Skeletal muscle tissue (tissue), 4 donors: ENCODE measurements around the gene PCDHGB7. TPM values are rescaled to one million over a fixed set of nuclear protein-coding genes. Genes with fewer than 3 reads are reported as not detected.
"Not testable (repeated sequence)": the region's sequence is repeated elsewhere in the genome, so short reads cannot be mapped to it uniquely, and the experiment has no call there.

Experiments
- H3K27ac ChIP-seq: one replicate; pipeline ENCODE4 v1.7.0; 2013; ENCODE audit warnings: mild to moderate bottlenecking, low read depth, low read length, inconsistent platforms
- H3K27me3 ChIP-seq, 3 donors: one replicate each; pipeline ENCODE4 v1.7.0; 2013; ENCODE audit warnings: low read length in 3 of 3; ENCODE audit not compliant: control insufficient read depth in 3 of 3, insufficient read depth in 3 of 3
- H3K36me3 ChIP-seq, 3 donors: one replicate each; pipeline ENCODE4 v1.7.0; 2013; ENCODE audit warnings: low read length in 3 of 3; ENCODE audit not compliant: control insufficient read depth in 3 of 3, insufficient read depth in 3 of 3
- H3K4me1 ChIP-seq, 3 donors: one replicate each; pipeline ENCODE4 v1.7.0; 2013; ENCODE audit warnings: low read length in 3 of 3, mild to moderate bottlenecking in 3 of 3; ENCODE audit not compliant: control insufficient read depth in 3 of 3, insufficient read depth in 3 of 3
- H3K4me3 ChIP-seq, 3 donors: one replicate each; pipeline ENCODE4 v1.7.0; 2013; ENCODE audit warnings: low read length in 3 of 3
- H3K9ac ChIP-seq, 3 donors: one replicate each; pipeline ENCODE4 v1.7.0; 2013; ENCODE audit warnings: low read length in 3 of 3, mild to moderate bottlenecking in 3 of 3, moderate library complexity in 2 of 3, low read depth in 1 of 3
- H3K9me3 ChIP-seq, 3 donors: one replicate each; pipeline ENCODE4 v1.7.0; 2013; ENCODE audit warnings: low read length in 3 of 3; ENCODE audit not compliant: control insufficient read depth in 3 of 3
- total RNA-seq: library from RNA; depleted of rRNA; stranded (reverse); fragments of >200 nt; gene quantifications from one replicate; pipeline ENCODE4 v1.2.3, GENCODE V29; 2014
- donor health status: Osteomylitis.

PCDHGB7 gene
- total RNA-seq, 1 donor from 2014 or later, result 7.3 TPM

DNA sequence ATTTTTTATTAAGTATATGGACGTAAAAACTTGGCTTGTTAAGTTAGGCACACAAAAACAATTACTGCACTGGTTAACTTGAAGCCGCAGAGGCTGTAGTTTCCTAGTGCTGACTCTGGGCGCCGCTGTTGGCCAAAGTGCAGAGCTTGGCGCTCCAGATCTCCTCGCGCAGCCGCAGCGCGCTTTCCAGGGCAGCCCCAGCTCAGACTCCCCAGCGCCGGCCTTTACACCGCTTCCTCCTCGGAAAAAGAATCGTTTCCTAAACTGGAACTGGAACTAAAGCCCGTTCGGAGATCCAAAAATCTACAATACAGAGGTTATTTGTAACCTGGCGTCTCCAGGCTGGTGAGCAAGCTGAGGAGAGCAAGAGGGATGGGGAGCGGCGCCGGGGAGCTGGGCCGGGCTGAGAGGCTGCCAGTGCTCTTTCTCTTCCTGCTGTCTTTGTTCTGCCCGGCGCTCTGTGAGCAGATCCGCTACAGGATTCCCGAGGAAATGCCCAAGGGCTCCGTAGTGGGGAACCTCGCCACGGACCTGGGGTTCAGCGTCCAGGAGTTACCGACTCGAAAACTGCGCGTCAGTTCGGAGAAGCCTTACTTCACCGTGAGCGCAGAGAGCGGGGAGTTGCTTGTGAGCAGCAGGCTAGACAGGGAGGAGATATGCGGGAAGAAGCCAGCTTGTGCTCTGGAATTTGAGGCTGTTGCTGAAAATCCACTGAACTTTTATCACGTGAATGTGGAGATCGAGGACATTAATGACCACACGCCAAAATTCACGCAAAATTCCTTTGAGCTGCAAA lies 19.5 kb upstream of the PCDHGB7 start, which contains the start of gene PCDHGB5:
PCDHGB5 (plus strand) TSS at position 192 of the 796 bp plus-strand sequence; CDS start at position 373, 181 bp downstream.
- H3K9ac ChIP-seq, result peak within 1 kb of the TSS in 1 of 3 donors; percentile 12

DNA sequence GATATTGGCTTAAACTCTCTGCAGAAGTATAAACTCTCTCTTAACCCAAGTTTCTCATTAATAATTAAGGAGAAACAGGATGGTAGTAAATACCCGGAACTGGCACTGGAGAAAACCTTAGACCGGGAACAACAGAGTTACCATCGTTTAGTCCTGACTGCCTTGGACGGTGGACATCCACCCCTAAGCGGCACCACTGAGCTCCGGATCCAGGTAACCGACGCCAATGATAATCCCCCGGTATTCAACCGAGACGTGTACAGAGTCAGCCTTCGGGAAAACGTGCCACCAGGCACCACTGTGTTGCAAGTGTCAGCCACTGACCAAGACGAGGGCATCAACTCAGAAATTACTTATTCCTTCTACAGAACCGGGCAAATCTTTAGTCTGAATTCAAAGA lies 18.9 kb upstream of the PCDHGB7 start:
- Histone ChIP-seq H3K9ac (peak overlapping the region in 1 of 3 donors; percentile 12), H3K27me3 (peaks cover 0 to 8% (median 7%) of the 10 kb centered on the region in 3 donors), H3K4me3 (peak overlapping the region; percentile 40 to 54 (median 48)), H3K27ac (no peak overlapping the region), H3K4me1 (peaks cover 0 to 28% (median 6%) of the 10 kb centered on the region in 3 donors), H3K36me3 (peaks cover 0 to 3% (median 3%) of the 10 kb centered on the region in 3 donors), H3K9me3 (peaks cover 12 to 31% (median 23%) of the 10 kb centered on the region in 3 donors)

More for the DNA sequence above, 19.5 kb upstream of the PCDHGB7 start, which contains the start of gene PCDHGB5:
- H3K4me3 ChIP-seq, result peak within 1 kb of the TSS; percentile 51 to 60 (median 54)
- H3K36me3 ChIP-seq, H3K27ac ChIP-seq: not testable (repeated sequence)
- H3K4me1 ChIP-seq, result peaks cover 0 to 23% (median 6%) of the 10 kb centered on the region in 3 donors
- peaks cover 0 to 12% (median 8%) of the 10 kb centered on the region in 3 donors for H3K27me3 ChIP-seq
- peaks cover 12 to 32% (median 19%) of the 10 kb centered on the region in 3 donors for H3K9me3 ChIP-seq

GRCh38 chr5:141399555-141400258 lies 17.8 kb upstream of the PCDHGB7 start:
- H3K4me3 ChIP-seq, result peak overlapping the region; percentile 43 to 66 (median 51)
- H3K27me3 ChIP-seq, result peaks cover 0 to 7% (median 3%) of the 10 kb centered on the region in 3 donors
- peaks cover 10 to 30% (median 30%) of the 10 kb centered on the region in 3 donors for H3K9me3 ChIP-seq
- peaks cover 0 to 27% (median 6%) of the 10 kb centered on the region in 3 donors for H3K4me1 ChIP-seq
- peaks cover 0 to 6% (median 3%) of the 10 kb centered on the region in 3 donors for H3K36me3 ChIP-seq
- H3K27ac ChIP-seq, result no peak overlapping the region
- no peak overlapping the region for H3K9ac ChIP-seq

GRCh38 chr5:141402553-141403243 lies 14.8 kb upstream of the PCDHGB7 start, which contains the start of gene PCDHGA9:
Gene PCDHGA9 (plus strand): TSS chr5:141402778. CDS start chr5:141402953, 175 bp downstream.
- Histone ChIP-seq H3K9ac (peak within 1 kb of the TSS in 1 of 3 donors; percentile 50), H3K9me3 (peaks cover 9 to 31% (median 29%) of the 10 kb centered on the region in 3 donors)

DNA sequence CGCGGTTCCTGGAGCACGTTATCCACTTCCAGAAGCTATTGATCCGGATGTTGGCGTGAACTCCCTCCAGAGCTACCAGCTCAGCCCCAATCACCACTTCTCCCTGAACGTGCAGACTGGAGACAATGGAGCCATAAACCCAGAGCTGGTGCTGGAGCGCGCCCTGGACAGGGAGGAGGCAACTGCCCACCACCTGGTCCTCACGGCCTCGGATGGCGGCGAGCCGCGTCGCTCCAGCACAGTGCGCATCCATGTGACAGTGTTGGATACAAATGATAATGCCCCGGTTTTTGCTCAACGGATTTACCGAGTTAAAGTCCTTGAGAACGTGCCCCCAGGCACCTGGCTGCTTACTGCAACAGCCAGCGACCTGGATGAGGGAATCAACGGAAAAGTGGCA lies 14.1 kb upstream of the PCDHGB7 start:
- H3K36me3 ChIP-seq, result peaks cover 0 to 8% (median 3%) of the 10 kb centered on the region in 3 donors
- peaks cover 0 to 3% (median 2%) of the 10 kb centered on the region in 3 donors for H3K27me3 ChIP-seq
- H3K27ac ChIP-seq, result no peak overlapping the region
- peaks cover 0 to 25% (median 6%) of the 10 kb centered on the region in 3 donors for H3K4me1 ChIP-seq
- peak overlapping the region; percentile 52 to 65 (median 64) for H3K4me3 ChIP-seq
- peaks cover 9 to 34% (median 29%) of the 10 kb centered on the region in 3 donors for H3K9me3 ChIP-seq
- no peak overlapping the region for H3K9ac ChIP-seq

More at GRCh38 chr5:141402553-141403243, 14.8 kb upstream of the PCDHGB7 start, which contains the start of gene PCDHGA9:
- Histone ChIP-seq H3K36me3 (peaks cover 0 to 8% (median 3%) of the 10 kb centered on the region in 3 donors), H3K27ac (no peak within 1 kb of the TSS), H3K4me1 (peaks cover 0 to 25% (median 6%) of the 10 kb centered on the region in 3 donors), H3K27me3 (peaks cover 0 to 3% (median 2%) of the 10 kb centered on the region in 3 donors), H3K4me3 (peak within 1 kb of the TSS; percentile 64 to 70 (median 65))

DNA sequence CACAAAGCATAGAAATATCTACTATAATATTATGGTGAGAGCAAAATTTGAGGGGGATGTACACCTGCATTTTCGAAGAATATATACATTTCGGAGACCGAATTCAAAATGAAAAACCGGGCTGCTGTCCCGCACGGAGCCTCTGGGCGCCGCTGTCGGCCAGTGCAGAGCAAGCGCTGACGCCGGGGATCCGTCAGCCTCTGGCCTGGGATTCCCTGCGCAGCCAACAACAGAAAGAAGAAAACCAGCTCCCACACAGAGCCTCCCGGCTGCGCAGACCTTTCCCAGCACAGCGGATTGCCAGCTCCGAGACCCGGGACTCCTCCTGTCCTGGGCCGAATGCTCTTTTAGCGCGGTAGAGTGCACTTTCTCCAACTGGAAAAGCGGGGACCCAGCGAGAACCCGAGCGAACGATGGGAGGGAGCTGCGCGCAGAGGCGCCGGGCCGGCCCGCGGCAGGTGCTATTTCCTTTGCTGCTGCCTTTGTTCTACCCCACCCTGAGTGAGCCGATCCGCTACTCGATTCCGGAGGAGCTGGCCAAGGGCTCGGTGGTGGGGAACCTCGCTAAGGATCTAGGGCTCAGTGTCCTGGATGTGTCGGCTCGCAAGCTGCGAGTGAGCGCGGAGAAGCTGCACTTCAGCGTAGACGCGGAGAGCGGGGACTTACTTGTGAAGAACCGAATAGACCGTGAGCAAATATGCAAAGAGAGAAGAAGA lies 9.5 kb upstream of the PCDHGB7 start, which contains the start of gene PCDHGB6:
PCDHGB6 (plus strand) TSS at position 232 of the 716 bp plus-strand sequence; CDS start at position 414, 182 bp downstream.
- Histone ChIP-seq H3K4me1 (peaks cover 0 to 10% (median 5%) of the 10 kb centered on the region in 3 donors), H3K4me3 (peak within 1 kb of the TSS; percentile 60 to 65 (median 60)), H3K9ac (peak within 1 kb of the TSS in 2 of 3 donors; percentile 55 to 76), H3K36me3 (peaks cover 0 to 19% (median 4%) of the 10 kb centered on the region in 3 donors), H3K9me3 (peaks cover 3 to 30% (median 27%) of the 10 kb centered on the region in 3 donors), H3K27ac (peak within 1 kb of the TSS; percentile 36)
- H3K27me3 ChIP-seq, result not testable (repeated sequence)

DNA sequence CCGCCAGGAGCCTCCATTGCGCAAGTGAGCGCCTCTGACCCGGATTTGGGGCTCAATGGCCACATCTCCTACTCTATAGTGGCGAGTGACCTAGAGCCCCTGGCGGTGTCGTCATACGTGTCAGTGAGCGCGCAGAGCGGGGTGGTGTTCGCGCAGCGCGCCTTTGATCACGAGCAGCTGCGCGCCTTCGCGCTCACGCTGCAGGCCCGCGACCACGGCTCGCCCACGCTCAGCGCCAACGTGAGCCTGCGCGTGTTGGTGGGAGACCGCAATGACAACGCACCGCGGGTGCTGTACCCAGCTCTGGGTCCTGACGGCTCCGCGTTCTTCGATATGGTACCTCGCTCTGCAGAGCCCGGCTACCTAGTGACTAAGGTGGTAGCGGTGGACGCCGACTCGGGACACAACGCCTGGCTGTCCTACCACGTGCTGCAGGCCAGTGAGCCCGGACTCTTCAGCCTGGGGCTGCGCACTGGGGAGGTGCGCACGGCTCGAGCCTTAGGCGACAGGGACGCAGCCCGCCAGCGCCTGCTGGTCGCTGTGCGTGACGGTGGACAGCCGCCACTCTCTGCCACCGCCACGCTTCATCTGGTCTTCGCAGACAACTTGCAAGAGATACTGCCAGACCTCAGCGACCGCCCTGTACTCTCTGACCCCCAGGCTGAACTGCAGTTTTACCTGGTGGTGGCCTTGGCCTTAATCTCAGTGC lies 7.7 kb upstream of the PCDHGB7 start:
- H3K36me3 ChIP-seq, result peaks cover 2 to 21% (median 4%) of the 10 kb centered on the region in 3 donors
- peak overlapping the region; percentile 33 to 68 (median 44) for H3K4me3 ChIP-seq
- no peak overlapping the region for H3K9ac ChIP-seq
- peaks cover 2 to 7% (median 6%) of the 10 kb centered on the region in 3 donors for H3K27me3 ChIP-seq
- peaks cover 10 to 30% (median 17%) of the 10 kb centered on the region in 3 donors for H3K9me3 ChIP-seq
- peaks cover 0 to 11% (median 6%) of the 10 kb centered on the region in 3 donors for H3K4me1 ChIP-seq
- no peak overlapping the region for H3K27ac ChIP-seq

GRCh38 chr5:141411575-141411974 lies 5.9 kb upstream of the PCDHGB7 start:
- Histone ChIP-seq H3K27ac (no peak overlapping the region), H3K9ac (peak overlapping the region in 1 of 3 donors; percentile 6), H3K27me3 (peaks cover 0 to 7% (median 6%) of the 10 kb centered on the region in 3 donors), H3K9me3 (peaks cover 10 to 28% (median 16%) of the 10 kb centered on the region in 3 donors), H3K36me3 (peaks cover 2 to 20% (median 4%) of the 10 kb centered on the region in 3 donors), H3K4me1 (peaks cover 0 to 13% (median 6%) of the 10 kb centered on the region in 3 donors), H3K4me3 (peak overlapping the region; percentile 23 to 41 (median 35))
